DND-41 (cell line): ENCODE measurements around the gene CTBP1.

Source experiments
- ATAC-seq: fragments of 200-7000 bp; cut with Tn5 transposase; 3 replicates; pipeline ENCODE4 v1.9.1; 2021; ENCODE audit warnings: low read depth; ENCODE audit not compliant: insufficient read depth
- DNase-seq: peaks from one replicate; pipeline ENCODE4 v3.0.0-alpha.2; 2020
- H2AFZ ChIP-seq: 2 replicates; pipeline ENCODE4 v1.6.0; 2012; ENCODE audit warnings: low read depth, low read length
- H3K27ac ChIP-seq: 2 replicates; pipeline ENCODE4 v1.5.1; 2012; ENCODE audit warnings: low read length, inconsistent platforms
- H3K27me3 ChIP-seq: fragments of 200-600 bp; sonication (generic); 2 replicates; pipeline ENCODE4 v1.6.0; 2012; ENCODE audit warnings: low read length, mild to moderate bottlenecking, inconsistent platforms; ENCODE audit not compliant: insufficient read depth, poor library complexity
- H3K36me3 ChIP-seq: 2 replicates; pipeline ENCODE4 v1.5.1; 2012; ENCODE audit warnings: low read length, inconsistent platforms; ENCODE audit not compliant: insufficient read depth
- H3K4me1 ChIP-seq: 2 replicates; pipeline ENCODE4 v1.5.1; 2012; ENCODE audit warnings: mild to moderate bottlenecking, low read length; ENCODE audit not compliant: insufficient read depth
- H3K4me2 ChIP-seq: 2 replicates; pipeline ENCODE4 v1.6.0; 2012; ENCODE audit warnings: mild to moderate bottlenecking, moderate library complexity, low read length, inconsistent platforms; ENCODE audit not compliant: insufficient read depth
- H3K4me3 ChIP-seq, 2 experiments: fragments of 200-600 bp in 1 of 2; shearing (Covaris generic) in 1 of 2; 2 replicates each; pipeline ENCODE4 v1.5.1; 2012 to 2016; ENCODE audit warnings: inconsistent platforms in 2 of 2, low read length in 2 of 2, mild to moderate bottlenecking in 2 of 2, low read depth in 1 of 2, moderate library complexity in 1 of 2
- H3K79me2 ChIP-seq: 2 replicates; pipeline ENCODE4 v1.6.0; 2012; ENCODE audit warnings: low read length, inconsistent platforms; ENCODE audit not compliant: insufficient read depth
- H3K9ac ChIP-seq: 2 replicates; pipeline ENCODE4 v1.6.0; 2012; ENCODE audit warnings: low read depth, mild to moderate bottlenecking, inconsistent platforms, low read length, moderate library complexity
- H3K9me3 ChIP-seq: 2 replicates; pipeline ENCODE4 v1.5.1; 2012; ENCODE audit warnings: low read length, moderate library complexity, mild to moderate bottlenecking, inconsistent platforms; ENCODE audit not compliant: insufficient read depth, severe bottlenecking
- H4K20me1 ChIP-seq: 2 replicates; pipeline ENCODE4 v1.6.0; 2012; ENCODE audit warnings: low read length; ENCODE audit not compliant: insufficient read depth
- CTCF ChIP-seq: IDR thresholded peaks from 2 replicates; pipeline ENCODE4 v1.5.1; 2012; ENCODE audit warnings: borderline replicate concordance, low read length, moderate library complexity, mild to moderate bottlenecking; ENCODE audit not compliant: poor library complexity, severe bottlenecking; ENCODE audit errors: extremely low read depth
- EZH2 ChIP-seq: IDR thresholded peaks from 3 replicates; pipeline ENCODE4 v1.6.1; 2012; ENCODE audit warnings: borderline replicate concordance, low read depth, mild to moderate bottlenecking, moderate library complexity, low read length, inconsistent platforms; ENCODE audit not compliant: severe bottlenecking

The CTBP1 gene

GRCh38 chr4:1206299-1207156 is 42.4 kb downstream of the CTBP1 start:
- TF ChIP-seq EZH2, result no peak
- no peak for TF ChIP-seq CTCF
- peaks cover 37% of the 10 kb centered on the region for H3K4me1 ChIP-seq

GRCh38 chr4:1205586-1206298 is 43.2 kb downstream of the CTBP1 start:
- TF ChIP-seq EZH2 (no peak), CTCF (no peak)
- no peak overlapping the region for H3K4me3 ChIP-seq
- no peak overlapping the region for H3K4me2 ChIP-seq
- no peak overlapping the region for H2AFZ ChIP-seq
- H3K36me3 ChIP-seq, result peaks cover 6% of the 10 kb centered on the region
- H4K20me1 ChIP-seq, result no peaks in the 10 kb centered on the region
- H3K4me1 ChIP-seq, result peaks cover 44% of the 10 kb centered on the region
- H3K27ac ChIP-seq, result peak overlapping the region; percentile 35; the same call in 1 of the 2 replicates
- no peak overlapping the region; the same call in 1 of the 2 replicates for H3K9ac ChIP-seq
- DNase-seq (peak; percentile 4), ATAC-seq (no peak)
- peaks cover 3% of the 10 kb centered on the region for H3K79me2 ChIP-seq
- no peaks in the 10 kb centered on the region for H3K9me3 ChIP-seq
- no peaks in the 10 kb centered on the region for H3K27me3 ChIP-seq

More at GRCh38 chr4:1206299-1207156, 42.4 kb downstream of the CTBP1 start:
- Histone ChIP-seq H3K27me3 (no peaks in the 10 kb centered on the region), H3K27ac (peak overlapping the region; percentile 35; the same call in 1 of the 2 replicates), H4K20me1 (no peaks in the 10 kb centered on the region), H3K79me2 (no peaks in the 10 kb centered on the region), H2AFZ (no peak overlapping the region), H3K4me2 (no peak overlapping the region), H3K36me3 (peaks cover 14% of the 10 kb centered on the region), H3K4me3 (no peak overlapping the region), H3K9me3 (no peaks in the 10 kb centered on the region), H3K9ac (no peak overlapping the region)
- DNase-seq (no peak), ATAC-seq (no peak)

- Histone ChIP-seq H2AFZ (no peak overlapping the region), H3K4me1 (peaks cover 51% of the 10 kb centered on the region), H4K20me1 (no peaks in the 10 kb centered on the region), H3K79me2 (peaks cover 10% of the 10 kb centered on the region), H3K36me3 (peaks cover 5% of the 10 kb centered on the region), H3K9me3 (no peaks in the 10 kb centered on the region), H3K4me2 (no peak overlapping the region), H3K9ac (no peak overlapping the region), H3K4me3 (no peak overlapping the region), H3K27ac (peak overlapping the region; percentile 95), H3K27me3 (no peaks in the 10 kb centered on the region)
- ATAC-seq, result no peak
- DNase-seq, result peak; percentile 3
- TF ChIP-seq CTCF (no peak), EZH2 (no peak)
Observed at GRCh38 chr4:1204828-1205585, 43.9 kb downstream of the CTBP1 start.
